Cerebellar nuclear complex (tissue), 1 donor: ENCODE measurements around the gene RPS18.

Experiments used
- DNase-seq, 2 experiments: peaks; one replicate each; lab custom pipeline; 2025; lab: John Stamatoyannopoulos, UW

RPS18 gene

DNA sequence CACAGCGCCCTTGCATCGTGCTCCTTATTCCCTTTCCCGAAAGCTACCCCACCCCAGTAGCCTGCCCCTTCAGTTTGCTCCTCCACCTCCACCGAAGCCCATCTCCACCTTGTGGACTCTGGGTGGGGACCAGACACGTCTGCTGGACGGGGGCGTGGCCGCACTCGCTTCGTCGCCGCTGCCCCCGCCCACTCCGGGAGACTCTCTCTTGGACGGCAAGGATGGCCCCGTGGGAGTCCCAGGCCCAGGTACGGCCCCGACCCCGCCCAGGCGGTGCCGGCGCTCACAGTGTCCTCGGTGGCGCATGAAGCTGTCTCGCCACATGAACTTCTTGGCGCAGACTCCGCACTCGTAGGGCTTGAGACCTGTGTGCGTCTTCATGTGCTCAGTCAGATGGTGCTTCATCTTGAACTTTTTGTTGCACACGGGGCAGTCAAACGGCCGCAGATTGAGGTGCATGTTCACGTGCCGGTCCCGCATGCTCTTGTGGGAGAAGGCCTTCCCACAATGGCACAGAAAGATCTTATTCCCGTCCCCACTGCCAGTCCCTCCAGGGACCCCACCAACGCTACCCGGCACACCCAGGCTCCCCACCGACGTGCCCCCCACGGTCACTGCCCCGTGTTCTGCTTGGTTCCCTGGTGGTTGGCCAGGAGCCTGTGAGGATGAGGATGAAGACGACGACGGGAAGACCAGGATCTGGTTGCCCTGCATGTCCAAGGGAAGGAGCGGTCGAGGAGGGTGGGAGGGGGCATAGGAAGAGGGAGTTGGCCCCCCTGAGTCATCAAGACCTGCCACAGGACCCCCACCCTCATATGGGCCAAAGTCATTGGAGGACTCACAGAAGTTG, 43.3 kb downstream of the RPS18 start:
- DNase-seq, result no peak

DNA sequence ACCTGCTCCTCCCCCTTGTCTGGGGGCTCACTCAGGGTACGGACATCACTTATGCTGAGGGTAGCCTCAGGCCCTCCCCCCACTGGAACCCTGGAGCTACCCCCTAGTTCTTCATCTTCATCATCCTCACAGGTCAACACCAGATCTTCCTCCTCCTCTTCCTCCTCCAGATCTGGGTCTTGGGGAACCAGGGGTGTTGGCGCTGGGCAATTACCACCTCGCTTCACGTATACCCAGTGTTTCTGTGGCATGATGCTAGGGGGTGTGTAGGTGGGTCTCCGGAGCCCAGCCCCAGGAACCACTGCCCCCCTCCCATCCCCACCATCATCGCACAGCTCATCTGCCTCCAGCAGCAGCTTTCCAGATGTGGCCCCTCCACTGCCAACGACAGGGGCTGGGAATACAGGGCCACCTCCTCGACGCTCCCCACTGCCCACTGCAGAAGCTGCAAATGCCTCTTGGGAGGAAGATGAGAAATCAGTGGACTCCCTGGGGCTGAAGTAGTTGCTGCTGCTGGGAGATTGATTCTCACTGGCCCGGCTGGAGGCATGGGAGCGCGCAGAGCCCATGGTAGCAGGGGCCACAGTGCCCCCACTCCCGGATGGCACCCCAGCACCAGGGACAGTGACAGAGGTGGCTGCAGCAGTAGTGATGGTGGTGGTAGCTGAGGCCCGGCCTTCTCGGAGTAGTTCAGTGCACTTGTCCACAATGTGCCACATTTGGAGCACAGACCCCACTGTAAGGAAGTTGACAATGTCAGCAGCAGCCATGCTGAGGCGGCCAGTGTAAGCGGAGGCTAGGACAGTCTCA, 44.1 kb downstream of the RPS18 start:
- no peak for DNase-seq

DNA sequence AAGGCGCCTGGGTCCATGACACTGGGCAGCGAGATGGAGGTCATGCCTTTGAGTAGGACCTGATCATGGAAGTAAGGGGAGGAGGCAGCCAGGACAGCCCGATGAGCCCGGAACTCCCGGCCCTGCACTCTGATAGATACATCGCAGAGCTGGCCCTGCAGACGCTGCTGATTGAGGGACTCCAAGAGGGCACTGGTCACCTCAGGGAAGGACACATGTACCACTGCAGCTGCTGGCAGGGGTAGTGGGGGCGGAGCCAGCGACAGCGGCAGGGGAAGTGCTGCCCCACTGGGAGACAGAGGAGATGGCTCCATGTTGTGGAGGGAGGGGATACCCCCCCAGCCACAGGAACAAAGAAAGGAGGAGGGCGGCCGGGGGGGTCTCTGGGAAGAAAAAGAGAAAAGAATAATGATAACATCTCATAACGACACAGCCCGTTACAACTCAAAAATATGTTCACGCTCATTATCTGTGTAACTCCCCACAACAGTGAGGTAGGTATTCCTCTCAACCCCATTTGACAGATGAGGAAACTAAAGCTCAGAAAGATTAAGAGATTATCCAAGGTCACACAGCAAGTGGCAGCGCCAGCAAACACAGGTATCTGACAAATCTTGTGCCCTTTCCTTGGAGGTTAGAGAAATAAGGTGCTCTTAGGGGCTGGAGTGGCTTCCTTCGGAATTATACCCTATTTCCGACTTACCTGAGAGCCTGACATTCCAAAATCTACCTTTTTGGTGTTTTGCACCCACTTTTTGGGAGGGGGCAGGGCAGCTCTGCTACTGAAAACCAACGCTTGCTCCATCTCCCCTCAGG, 44.9 kb downstream of the RPS18 start:
- no peak for DNase-seq

DNA sequence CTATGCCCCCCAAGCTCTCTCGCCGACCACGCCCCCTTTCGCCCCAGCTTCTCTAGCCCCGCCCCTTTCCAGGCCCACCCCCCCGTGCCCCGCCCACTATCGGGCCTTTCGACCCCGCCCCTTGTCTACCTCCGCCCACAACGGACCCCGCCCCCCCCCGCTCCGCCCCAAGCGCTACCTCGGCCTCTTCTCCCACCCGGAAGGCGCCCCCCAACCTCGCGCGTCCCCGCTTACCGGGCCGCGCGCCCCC, 45.5 kb downstream of the RPS18 start:
- no peak for DNase-seq

DNA sequence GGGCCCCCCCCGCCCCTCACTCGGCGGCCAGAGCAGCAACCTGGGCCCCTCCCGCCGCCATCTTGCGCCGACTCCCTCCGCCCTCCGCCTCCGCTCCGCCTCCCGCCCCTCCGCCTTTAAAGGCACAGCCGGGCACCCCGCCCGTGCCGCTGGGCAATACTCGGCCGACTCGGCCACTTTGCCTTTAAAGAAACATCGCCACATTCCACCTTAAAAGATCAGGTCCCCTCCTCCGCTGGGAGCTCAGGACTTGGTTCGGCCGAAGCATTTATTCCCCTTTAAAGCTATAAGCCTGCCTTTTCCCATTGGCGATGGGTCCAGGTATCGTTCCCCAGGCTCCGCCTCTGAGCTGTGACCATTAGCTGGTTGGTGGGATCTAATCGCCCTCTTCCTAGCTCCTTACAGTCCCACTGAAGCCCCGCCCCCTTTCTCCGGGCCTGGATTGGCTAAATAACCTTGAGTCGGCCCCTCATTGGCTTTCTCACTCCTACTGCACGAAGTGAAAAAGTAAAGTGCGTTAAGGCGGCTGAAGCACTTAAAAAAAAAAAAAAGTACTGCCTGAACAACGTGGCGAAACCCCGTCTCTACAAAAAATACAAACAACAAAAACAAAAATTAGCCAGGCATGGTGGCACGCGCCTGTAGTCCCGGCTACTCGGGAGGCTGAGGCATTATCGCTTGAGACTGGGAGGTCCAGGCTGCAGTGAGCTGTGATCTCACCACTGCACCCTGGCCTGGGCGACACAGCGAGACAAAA, 46.0 kb downstream of the RPS18 start, which contains the start of gene ZBTB22:
TSS of gene ZBTB22 (minus strand) at position 76 of the 757 bp plus-strand sequence. CDS start 828 bp downstream, outside the sequence.
- peak; percentile 96 to 97 for DNase-seq

DNA sequence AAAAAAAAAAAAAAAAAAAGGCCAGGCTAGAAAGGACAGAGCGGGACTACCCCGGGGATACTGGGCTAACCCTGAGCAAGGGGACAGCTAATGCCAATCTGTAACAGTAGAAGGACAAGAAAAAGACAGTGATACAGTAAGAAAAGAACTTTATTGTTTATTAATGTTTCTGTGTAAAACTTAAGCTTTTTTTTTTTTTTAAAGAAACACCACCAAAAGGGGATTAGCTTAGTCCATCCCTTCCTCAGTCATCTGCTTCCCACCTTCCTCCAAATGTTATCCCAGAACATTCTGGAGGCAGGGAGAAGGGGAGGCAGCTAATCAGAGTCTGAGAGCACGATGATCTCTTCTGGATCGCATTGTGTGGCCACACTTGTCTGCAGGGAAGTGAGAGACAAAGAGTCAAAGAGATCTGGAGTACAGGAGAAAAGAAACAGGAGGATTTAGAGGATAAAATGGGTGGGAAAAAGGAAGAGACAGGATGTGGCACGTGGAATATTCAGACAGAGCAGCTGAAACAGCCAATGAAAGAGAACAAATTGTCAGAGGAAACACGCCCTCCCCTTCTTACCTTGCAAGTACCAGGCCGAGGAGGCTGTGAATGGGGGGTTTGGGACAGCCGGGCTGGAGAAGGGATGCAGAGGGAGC, 46.7 kb downstream of the RPS18 start:
- no peak for DNase-seq

DNA sequence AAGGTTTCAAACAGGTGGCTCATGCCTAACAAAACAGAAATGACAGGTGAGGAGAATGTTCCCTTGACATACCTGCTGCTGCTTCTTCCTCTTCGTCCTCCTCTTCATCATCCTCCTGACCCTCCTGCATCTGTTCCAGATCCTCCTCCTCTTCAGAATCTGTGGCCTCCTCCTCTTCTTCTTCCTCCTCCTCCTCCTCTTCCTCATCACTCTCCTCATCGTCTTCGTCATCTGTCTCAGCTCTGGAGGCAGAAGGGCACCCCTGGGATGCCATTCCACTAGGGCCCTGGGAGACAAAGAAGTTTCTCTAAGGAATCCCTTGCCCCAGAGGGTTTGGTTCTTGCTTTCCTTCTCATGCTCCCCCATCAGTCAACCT, 48.1 kb downstream of the RPS18 start:
- no peak for DNase-seq

DNA sequence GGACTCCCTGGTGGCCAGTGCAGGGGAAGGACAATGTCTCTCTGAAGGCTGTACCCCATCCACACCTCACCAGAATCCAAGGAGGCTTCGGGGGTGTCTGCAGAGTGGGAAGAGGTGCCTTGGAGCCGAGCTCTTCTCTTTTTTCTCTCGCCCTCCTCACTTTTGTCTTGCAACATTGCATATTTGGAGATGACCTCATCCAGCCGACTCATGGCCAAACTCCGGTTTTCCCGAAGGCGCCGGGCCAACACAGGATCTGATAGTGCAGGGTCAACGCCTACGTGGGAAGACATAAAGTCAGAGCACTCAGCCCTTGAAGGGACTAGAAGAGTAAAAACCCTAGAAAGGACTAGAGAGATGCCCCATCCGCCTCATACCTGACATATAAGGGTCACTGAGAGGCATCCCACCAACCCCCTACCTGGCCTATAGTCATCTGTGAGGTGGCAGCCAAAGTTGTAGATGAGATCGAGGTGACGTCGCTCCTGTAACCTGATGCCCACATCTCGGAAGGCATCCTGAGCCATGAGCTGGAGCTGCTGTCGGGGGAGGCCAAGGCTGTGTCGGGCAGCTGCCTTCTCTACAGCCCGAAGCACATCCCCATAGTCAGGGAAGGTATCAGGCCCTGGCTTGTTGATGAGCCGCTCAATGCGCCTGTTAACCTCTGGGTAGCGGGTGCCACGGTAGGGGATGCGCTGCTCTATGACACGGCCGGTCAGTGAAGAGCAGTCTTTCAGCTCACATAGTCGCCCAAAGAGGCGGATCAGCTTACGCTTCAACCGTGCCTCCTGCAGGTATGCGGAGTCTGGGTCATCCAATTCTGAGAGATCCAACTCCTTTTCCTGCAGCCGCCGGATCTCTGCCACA, 48.7 kb downstream of the RPS18 start:
- no peak for DNase-seq

DNA sequence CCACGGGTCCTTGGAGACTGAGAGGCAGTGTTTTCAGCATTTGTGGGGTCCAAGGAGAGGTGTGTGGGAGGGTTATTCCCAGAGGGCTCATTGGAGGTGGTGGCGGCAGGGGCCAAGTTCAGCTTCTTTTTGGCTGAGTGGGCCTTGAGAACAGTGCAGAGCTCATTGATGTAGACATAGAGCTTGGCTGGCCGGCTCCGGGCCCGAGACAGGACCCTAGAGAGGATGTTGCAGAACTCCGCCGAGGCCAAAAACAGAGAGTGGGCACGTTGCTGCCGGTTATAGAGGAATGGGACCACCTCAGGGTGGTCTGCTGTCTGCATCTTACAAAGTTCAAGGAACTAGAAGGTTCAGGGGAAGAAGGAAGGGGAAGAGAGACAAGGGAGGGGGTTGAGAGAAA, 49.4 kb downstream of the RPS18 start:
- no peak for DNase-seq

DNA sequence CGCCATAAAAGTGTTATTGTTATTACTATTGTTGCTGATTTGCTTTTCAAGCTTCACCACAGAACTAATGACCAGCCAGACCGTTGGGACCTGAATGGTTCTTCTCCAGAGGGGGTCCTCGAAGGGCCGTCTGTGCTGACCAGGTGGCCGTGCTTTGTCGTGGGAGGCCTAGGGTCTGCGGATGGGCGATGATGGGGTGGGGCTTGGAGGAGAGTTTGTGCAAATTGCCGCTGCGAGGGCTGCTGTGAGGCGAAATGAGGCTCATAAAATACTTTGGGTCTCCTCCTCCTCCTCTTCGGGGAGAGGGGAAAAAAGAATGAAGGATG, 51.7 kb downstream of the RPS18 start:
- DNase-seq, result no peak

DNA sequence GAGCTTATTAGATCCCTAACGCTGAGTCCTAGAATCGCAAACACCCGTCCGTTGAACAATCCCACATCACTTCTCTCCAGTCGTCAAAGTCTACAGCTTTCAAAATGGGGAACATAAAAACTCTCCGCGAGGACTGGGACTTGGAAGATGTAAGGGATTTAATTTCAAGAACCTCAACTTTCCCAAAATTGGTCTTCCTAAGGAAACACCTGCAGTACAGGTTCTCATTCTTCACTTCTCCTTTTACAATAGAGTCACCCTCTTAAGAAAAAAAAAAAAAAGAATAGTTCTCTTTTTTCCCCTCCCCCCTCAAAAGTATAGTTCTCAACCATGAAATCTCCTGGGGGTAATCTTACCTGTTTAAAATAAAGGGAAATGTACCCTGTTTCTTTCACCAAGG, 52.2 kb downstream of the RPS18 start:
- DNase-seq, result no peak
